ENCODE measurements around the gene WDR12.
"Not testable (repeated sequence)": the region's sequence is repeated elsewhere in the genome, so short reads cannot be mapped to it uniquely, and the experiment has no call there.

Gene WDR12

DNA sequence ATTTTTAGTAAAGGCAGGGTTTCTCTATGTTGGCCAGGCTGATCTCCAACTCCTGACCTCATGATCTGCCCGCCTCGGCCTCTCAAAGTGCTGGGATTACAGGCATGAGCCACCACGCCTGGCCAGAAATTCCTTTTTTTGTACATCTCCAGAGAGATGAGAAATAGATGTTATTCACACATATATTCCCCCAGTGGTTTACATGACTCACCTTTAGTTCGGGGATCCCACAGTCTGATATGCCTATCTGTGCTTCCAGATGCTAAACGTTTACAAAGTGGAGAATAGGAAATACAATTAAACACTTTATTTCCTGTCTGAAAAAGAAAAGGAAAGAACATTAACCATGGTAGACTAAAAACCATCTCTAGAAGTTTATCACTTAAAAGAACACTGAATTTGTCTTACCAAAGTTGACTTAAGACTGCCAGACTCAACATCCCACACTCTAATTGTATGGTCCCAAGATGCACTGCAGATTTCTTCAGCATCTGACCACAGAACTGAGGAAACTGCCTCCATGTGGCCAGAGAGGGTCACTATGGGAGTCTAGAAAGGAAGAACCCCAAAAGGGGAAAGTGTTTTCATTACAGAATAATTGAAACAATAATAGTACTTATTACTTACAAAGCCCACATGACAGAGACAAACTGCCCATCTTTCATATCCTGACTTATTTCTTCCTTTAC is 27.3 kb downstream of the WDR12 start:
- DNase-seq, result no peak

DNA sequence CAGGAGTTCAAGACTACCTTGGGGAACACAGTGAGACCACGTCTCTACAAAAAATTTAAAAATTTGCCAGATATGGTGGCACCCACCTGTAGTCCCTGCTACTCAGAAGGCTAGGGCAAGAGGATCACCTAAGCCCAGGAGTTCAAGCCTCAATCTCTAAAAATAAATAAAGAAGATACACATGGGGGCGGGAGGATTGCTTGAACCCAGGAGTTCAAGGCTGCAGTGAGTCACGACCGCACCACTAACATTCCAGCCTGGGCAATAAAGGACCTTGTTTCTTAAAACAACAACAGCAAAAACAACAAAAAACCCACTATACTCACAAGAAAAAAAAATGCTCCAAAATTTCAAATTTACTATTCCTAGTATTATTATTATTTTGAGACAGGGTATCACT is 29.9 kb downstream of the WDR12 start:
- DNase-seq, result no peak

DNA sequence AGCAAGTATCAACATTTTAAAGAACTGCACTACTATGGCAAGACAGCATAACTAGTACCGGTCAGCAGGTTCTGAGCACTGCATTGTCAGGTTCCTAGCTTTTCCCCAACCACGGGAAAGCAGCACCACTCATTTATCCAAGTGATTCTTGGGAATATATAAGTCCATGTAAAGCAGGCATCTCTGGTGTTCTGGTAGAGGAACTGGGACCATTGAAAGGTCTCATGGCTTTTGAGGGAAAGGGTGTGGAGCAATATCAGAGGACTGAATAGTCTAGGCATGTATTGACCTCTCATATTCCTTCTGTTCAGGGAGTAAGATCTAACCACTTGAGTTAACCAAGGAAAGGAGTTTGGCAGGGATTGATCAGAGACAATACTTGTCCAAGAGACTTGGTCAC is 33.8 kb downstream of the WDR12 start:
- no peak for DNase-seq

DNA sequence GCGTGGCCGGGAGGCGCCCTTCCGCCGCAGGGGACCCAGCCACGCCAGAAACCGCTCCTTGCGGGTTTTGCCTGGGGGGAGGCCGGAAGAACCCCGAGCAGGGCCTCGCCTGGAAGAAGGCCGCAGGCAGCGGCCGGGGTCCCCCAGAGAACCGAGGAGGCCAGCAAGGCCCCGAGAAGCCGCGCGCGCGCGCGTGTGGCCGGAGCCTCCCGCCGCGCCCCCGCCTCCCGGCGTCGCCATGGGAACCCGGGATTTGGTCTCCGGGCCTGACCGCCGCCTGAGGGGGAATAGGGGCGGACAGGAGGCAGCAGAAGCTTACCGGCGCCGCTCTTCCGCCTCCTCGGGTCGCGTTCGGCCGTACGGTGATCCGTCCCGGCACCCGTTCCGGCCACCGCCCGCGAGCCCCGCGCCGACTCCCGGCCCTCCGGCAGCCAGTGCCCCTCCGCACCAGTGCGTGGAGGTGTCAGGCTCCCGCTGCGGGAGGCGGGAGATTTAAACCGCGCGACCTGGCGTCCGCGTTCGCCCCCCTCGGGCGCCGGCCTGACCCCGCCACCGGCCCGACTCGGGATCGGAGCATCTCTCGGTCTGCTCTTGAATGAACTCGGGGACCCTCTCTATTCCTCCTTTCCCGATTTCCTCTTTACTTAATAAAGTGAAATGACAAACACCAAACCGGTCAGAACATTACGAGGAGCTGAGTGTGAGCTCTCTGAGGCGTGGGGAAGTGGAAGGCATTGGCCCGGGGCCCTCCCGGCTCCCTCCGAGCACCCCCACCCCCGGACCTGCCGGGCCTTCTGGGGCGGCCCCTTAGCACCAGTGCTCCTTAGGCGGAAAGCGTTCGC is 40.0 kb downstream of the WDR12 start, which contains the start of gene ICA1L:
Gene ICA1L (minus strand): TSS at position 467 of the 842 bp plus-strand sequence. CDS start 42,757 bp downstream, outside the sequence.
- peak; percentile 85 for DNase-seq

DNA sequence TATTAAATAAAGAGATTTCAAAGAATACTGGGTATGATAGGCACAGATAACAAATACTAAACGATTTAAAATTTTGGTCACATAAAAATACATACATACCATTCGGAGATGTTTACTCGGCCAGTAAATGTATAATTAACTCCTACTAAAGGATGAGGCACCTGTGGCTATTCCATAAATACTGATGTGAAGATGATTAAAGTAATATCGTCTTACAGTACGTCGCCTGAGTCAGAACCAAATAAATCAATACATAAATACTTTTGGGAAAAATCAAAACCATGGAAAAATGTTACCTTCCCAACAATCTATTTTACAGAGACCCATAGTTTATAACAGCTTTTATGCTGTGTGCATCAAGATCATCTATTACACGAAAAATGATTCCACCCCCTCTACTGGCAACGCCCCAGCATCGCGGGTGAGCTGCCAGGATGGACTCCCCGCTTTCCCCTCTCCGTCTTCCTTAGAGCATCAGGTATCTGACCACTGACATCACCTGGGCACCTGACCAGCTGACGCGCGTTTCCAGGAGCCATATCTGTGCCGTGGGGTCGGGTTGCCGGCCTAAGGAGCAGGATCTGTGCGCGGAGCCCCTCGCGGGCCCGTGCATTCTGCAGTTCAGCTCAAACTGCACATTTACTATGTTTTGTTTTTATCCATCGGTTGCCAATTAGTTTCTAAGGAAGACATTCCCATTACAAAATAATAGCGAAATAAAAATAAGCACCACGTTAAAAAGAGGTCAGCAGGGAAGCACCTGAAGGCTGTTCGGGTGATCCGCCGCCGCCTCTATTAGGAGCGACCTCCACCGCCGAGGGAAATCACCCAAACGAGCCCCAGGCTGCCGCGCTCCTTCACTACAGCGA is 40.8 kb downstream of the WDR12 start:
- DNase-seq, result peak; percentile 85

DNA sequence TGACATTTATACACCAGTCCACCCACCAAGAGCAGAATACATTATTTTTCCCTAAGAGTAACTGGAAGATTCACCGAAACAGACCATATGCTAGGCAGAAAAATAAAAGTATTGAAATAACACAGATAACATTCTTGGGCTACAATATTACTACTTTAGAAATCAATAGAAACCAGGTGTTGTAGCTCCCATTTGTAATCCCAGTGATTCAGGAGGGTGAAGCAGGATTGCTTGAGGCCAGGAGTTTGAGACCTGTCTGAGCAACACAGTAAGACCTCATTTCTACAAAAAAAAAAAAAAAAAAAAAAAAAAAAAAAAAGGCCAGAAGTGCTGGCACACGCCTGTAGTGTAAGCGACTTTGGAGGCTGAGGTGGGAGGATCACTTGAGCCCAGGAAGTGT is 49.5 kb downstream of the WDR12 start:
- no peak for DNase-seq

DNA sequence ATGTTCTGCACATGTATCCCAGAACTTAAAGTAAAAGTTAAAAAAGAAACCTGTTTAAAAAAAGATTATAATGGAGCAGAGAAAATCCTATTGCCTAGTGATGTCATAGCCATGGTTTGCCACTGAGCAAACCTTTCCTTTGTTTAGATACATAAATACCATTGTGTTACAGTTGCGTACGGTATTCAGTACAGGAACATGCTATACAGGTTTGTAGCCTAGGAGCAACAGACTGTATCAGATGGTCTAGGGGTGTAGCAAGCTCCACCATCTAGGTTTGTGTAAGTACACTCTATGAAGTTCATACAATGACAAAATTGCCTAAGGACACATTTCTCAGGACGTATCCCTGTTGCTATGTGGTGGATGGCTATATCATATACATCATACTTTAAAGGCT is 52.9 kb downstream of the WDR12 start:
- DNase-seq, result no peak

DNA sequence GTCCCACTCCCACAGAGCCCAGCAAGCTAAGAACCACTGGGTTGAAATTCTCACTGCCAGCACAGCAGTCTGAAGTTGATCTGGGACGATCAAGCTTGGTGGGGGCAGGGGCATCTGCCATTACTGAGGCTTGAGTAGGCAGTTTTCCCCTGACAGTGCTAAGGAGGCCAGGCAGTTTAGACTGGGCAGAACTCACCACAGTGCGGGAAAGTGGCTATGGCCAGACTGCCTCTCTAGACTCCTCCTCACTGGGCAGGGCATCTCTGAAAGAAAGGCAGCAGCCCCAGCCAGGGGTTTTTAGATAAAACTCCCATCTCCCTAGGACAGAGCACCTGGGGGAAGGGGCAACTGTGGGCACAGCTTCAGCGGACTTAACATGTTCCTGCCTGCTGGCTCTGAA is 62.1 kb downstream of the WDR12 start:
- DNase-seq, result not testable (repeated sequence)

DNA sequence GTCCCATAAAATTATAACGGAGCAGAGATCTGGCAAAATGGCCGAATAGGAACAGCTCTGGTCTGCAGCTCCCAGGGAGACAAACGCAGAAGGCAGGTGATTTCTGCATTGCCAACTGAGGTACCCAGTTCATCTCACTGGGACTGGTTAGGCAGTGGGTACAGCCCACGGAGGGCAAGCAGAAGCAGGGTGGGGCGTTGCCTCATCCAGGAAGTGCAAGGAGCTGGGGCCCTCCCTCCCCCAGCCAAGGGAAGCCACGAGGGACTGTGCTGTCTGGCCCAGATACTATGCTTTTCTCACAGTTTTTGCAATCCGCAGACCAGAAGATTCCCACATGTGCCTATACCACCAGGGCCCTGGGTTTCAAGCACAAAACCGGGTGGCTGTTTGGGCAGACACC is 62.7 kb downstream of the WDR12 start:
- no peak for DNase-seq

DNA sequence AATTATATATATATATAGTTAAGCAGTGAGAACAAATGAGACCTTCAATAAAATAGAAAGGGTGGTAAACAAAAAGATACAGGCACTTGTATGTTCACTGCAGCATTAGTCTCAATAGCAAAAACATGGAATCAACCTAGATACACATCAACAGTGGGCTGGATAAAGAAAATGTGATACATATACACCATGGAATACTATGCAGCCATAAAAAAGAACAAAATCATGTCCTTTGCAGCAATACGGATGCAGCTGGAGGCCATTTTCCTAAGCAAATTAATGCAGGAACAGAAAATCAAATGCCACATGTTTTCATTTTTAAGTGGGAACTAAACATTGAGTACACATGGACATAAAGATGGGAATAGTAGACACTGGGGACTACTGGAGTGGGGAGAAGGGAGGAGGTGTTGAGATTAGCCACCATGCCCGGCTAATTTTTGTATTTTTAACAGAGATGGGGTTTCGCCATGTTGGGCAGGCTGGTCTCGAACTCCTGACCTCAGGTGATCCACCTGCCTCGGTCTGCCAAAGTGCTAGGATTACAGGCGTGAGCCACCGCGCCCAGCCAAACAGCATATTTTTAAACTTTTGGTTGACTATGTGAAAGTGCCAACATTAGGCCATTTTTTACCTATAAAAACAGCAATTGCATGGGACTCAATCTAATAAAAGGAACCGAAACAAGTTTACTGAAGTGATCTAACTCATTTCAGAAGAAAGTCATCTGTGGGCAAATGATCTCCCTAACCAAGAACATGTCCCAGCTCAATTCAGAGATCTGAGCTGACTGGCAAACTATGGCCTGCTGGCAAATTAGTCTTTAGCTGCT is 63.6 kb downstream of the WDR12 start:
- DNase-seq, result no peak

DNA sequence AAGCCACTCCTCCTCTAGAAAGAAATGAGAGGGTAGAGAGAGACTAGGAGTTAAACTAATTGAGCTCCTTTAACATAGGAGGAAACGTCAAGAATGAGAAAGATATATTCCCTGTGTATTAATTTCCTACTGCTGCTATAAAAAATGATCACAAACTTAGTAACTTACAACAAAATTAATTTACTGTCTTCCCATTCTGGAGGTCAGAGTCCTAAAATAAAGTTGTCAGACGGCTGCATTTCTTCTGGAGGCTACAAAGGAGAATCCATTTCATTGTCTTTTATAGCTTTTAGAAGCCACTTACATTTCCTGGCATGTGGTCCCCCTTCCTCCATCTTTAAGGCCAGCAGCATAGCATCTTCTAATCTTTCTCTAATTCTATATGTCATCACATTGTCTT is 66.8 kb downstream of the WDR12 start:
- no peak for DNase-seq

DNA sequence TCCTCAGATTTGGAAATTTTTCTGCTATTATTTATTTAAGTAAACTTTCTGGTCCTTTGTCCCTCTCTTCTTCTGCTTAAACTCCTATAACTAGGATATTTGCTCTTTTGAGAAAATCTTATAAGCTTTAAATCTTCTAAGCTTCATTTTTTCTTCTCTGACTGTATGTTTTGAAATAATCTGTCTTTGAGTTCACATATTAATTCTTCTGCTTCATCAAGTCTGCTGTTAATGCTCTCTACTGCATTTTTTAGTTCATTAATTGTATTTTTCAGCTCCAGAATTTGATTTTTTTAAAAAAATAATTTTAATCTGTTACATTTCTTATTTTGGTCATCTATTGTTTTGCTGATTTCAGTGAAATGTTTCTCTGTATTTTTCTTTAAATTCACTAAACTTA is 68.8 kb downstream of the WDR12 start:
- DNase-seq, result no peak

DNA sequence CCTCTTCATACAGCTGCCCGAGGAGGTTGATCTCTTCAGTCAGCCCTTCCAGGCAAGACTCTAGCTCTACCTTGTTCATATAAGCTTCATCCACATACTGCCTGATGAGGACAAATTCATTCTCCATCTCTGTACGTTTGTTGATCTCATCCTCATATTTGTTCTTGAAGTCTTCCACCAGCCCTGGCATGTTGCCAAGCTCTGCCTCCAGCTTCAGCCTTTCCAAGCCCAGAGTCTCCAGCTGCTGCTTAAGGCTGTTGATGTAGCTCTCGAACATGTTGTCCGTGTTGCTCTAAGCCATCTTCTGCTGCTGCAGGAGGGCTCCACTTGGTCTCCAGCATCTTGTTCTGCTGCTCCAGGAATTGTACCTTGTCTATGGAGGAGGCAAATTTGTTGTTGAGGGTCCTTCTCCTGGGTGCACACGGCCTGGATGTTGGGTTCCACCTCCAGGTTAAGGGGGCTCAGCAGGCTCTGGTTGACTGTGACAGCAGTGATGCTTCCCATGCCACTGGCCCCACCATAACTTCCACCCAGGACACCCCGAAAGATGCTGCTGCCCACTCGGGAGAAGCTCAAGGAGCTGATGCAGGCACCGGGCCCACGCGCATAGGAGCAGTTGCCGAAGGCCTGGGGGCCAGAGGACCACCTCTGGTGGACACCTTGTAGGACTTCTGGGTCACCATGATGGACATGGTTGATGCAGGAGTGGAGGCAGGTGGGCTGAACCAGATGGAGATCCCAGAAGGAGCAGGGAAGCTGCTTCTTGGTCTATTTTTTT is 70.2 kb downstream of the WDR12 start:
- no peak for DNase-seq

DNA sequence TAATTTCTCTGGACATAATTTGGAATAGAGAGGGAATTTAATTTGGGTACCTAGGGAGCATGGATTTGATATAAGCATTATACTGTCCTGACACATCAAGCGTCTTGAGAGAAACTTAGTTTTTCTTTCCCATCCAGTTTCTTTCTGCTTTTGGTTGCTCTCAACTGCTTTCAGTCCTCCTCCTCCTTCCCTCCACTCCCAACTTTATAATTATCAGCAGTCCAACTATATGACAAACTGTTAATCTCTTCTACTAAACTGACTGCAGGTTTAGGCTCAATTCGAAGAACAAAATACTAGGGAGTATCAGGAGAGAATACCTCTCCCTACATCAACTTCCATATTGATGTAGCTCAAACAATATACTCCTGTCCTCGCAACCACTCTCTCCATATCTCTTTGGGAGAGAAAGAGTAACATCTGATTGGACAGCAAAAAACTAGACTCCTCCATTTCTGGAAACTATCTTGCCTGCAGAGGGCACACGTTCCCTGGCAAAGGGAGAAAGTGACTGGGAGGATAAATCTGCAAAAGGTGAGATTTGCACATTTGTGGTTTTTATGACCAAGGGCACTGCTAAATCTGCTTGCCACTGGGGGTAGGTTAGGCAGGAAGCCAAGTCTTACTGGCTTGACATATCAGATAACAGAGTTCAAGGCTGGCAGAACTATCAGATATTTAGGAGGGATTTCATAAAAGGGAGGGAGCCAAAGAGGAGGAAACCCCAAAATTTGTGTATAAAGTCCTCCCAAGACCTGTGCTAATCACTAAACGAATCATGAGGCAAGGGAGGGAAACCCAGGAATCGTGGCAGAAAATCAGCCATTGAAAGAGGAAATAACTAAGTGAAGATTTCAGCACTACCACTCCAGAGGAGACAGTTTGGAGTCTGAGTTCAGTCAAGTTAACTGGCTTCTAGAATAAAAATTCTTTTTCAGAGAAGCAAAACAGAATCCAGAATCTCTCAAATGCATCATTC is 79.9 kb downstream of the WDR12 start:
- no peak for DNase-seq

DNA sequence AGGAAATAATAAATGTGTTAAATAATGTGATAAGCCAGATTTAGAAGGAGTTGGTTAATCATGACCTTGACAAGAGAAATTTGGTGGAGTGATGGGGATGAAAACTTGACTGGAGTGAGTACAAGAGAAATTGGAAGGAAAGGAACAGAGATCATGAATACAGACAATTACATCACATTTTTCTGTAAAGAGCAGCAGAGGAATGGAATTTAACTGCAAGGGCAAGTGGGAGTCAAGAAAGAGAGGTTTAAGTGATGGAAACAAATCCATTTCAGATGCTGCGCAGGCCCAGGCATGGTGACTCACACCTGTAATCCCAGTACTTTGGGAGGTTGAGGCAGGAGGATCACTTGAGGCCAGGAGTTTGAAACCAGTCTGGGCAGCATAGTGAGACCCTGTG is 86.6 kb downstream of the WDR12 start:
- DNase-seq, result no peak

Data from islet precursor cell (in vitro differentiated cells).